NCI-H2171 (cell line): Measurements from ENCODE around the gene PARP12.
"Not testable (repeated sequence)": the region's sequence is repeated elsewhere in the genome, so short reads cannot be mapped to it uniquely, and the experiment has no call there.

Experiments
- DNase-seq: peaks from one replicate; lab custom pipeline; 2025; lab: John Stamatoyannopoulos, UW

Gene PARP12

GRCh38 chr7:140062528-140063299 is at the start of gene PARP12:
Gene PARP12, minus strand, starts transcription at chr7:140062951. Its CDS starts 104 bp downstream, at chr7:140062847.
- peak; percentile 38 for DNase-seq

GRCh38 chr7:140108777-140109176 is 46.0 kb upstream of the PARP12 start:
- not testable (repeated sequence) for DNase-seq

- DNase-seq = no peak
These were observed 33.7 kb upstream of the PARP12 start for GRCh38 chr7:140096459-140096858.

- no peak for DNase-seq
These were observed 30.6 kb upstream of the PARP12 start for GRCh38 chr7:140093375-140093774.

- no peak for DNase-seq
These were observed 22.7 kb upstream of the PARP12 start for GRCh38 chr7:140085447-140085846.

GRCh38 chr7:140084972-140085371 is 22.2 kb upstream of the PARP12 start:
- DNase-seq = no peak

- no peak for DNase-seq
These were observed 21.4 kb upstream of the PARP12 start for GRCh38 chr7:140084142-140084655.

GRCh38 chr7:140082770-140083169 is 20.0 kb upstream of the PARP12 start:
- no peak for DNase-seq

- no peak for DNase-seq
These were observed 19.1 kb upstream of the PARP12 start for GRCh38 chr7:140081774-140082425.

GRCh38 chr7:140080919-140081318 is 18.2 kb upstream of the PARP12 start:
- DNase-seq = peak; percentile 6

GRCh38 chr7:140079121-140079536 is 16.4 kb upstream of the PARP12 start:
- no peak for DNase-seq

GRCh38 chr7:140078392-140078791 is 15.6 kb upstream of the PARP12 start:
- DNase-seq = no peak

- DNase-seq = no peak
These were observed 12.0 kb upstream of the PARP12 start for GRCh38 chr7:140074780-140075179.

- DNase-seq = no peak
These were observed 7.8 kb upstream of the PARP12 start for GRCh38 chr7:140070546-140070945.

- DNase-seq = no peak
These were observed 6.7 kb upstream of the PARP12 start for GRCh38 chr7:140069298-140069949.

- no peak for DNase-seq
These were observed 5.3 kb upstream of the PARP12 start for GRCh38 chr7:140068033-140068432.

GRCh38 chr7:140067052-140067451 is 4.3 kb upstream of the PARP12 start:
- DNase-seq = no peak

GRCh38 chr7:140062118-140062527 is 628 bp downstream of the PARP12 start:
- no peak for DNase-seq

GRCh38 chr7:140061607-140061930 is 1.2 kb downstream of the PARP12 start:
- DNase-seq = no peak

GRCh38 chr7:140060788-140061606 is 1.8 kb downstream of the PARP12 start:
- no peak for DNase-seq

GRCh38 chr7:140060243-140060630 is 2.5 kb downstream of the PARP12 start:
- DNase-seq = no peak
